Jurkat, Clone E6-1 (cell line): ENCODE results near the gene MAGEB10. TPM values are rescaled to one million over a fixed set of nuclear protein-coding genes. Genes with fewer than 3 reads are reported as not detected.
"Not testable (repeated sequence)": the region's sequence is repeated elsewhere in the genome, so short reads cannot be mapped to it uniquely, and the experiment has no call there.

Experiments
- DNase-seq: peaks from one replicate; pipeline ENCODE4 v3.0.0-alpha.2; 2011; ENCODE audit warnings: low read depth, low spot score
- H3K4me3 ChIP-seq: 2 replicates; pipeline ENCODE4 v1.5.1; 2011; ENCODE audit warnings: mild to moderate bottlenecking, low read length, control low read depth, moderate library complexity
- polyA plus RNA-seq: library from polyadenylated mRNA; unstranded; fragments of >200 nt; gene quantifications from one replicate; pipeline ENCODE4 v1.2.1, GENCODE V29; 2012; ENCODE audit warnings: missing spikeins; ENCODE audit not compliant: insufficient read length, insufficient read depth

The MAGEB10 gene, protein sequence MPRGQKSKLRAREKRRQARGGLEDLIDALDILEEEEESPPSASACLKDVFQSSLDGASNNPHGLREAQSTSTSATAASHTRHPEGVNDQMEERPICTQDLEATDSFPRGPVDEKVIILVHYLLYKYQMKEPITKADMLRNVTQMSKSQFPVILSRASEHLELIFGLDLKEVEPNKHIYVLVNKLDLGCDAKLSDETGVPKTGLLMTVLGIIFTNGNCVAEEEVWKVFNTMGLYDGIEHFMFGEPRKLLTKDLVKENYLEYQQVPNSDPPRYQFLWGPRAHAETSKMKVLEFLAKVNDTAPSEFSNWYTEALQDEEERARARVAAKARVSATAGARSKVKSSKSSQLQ
- polyA plus RNA-seq = not detected

GRCh38 chrX:27807690-27808089 is at the start of gene MAGEB10:
MAGEB10 (plus strand) TSS chrX:27807990; CDS start chrX:27821307, 13,317 bp downstream.
- DNase-seq = no peak
- no peak within 1 kb of the TSS for H3K4me3 ChIP-seq

DNA sequence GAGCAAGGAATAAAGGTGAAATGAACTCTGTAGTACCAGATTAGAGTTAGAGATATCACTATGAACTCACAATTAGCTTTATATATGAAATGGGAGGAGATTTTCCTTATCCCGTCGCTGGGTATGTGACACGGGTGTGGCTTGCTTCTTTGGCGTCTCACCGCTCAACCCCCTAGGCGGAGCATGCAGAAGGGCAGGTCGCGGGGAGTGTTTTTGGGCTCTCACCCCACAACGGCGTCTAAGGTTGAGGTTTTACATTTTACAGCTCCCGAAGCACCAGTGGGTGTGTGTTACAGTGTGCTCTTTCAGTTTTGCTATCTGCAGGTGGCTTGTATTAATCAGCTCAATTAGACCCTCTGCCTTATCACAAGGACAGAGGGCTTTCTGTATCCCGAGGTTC is 42.1 kb upstream of the MAGEB10 start:
- DNase-seq = no peak
- H3K4me3 ChIP-seq = no peak overlapping the region

GRCh38 chrX:27767387-27767786 is 40.4 kb upstream of the MAGEB10 start:
- no peak overlapping the region for H3K4me3 ChIP-seq
- DNase-seq = no peak

DNA sequence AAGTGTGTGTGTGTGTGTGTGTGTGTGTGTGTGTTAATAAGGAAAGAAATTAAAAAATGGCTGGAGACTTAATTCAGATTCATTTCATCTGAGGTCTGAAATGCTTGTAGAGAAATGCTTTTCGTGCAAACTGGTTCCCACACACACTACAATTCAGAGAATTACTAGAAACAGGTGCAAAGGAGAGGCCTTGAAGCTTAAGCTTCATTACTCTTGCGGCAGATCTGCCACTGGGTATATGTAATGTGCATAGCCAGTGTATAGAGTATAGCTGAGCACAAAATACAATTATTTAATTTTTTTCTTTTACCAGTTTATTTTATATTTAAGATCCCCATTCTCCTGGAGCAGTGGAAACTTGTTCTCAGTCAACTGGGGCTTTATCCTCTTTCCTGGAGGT is 31.8 kb upstream of the MAGEB10 start:
- no peak for DNase-seq
- H3K4me3 ChIP-seq = no peak overlapping the region

- no peak overlapping the region for H3K4me3 ChIP-seq
Observed at GRCh38 chrX:27796640-27797257, 11.0 kb upstream of the MAGEB10 start.

DNA sequence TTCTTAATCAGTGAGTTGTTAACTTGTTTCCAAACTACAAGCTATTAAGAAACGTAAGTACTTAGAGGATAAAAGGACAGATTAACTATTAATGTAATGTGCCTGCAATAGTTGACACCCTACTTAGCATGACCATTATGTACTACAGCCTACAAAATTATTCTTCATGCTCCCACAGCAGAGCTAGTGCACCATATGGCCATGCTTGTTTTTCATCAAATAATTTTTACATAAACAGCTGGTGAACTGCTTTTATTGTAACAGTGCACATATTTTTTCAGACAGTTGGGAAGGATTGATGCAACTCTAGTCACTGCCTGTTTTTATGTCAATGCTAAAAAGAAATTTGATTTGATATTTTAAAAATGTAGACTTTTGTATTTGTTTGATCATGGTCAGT is 10.2 kb upstream of the MAGEB10 start:
- H3K4me3 ChIP-seq = no peak overlapping the region
- no peak for DNase-seq

More at GRCh38 chrX:27796640-27797257, 11.0 kb upstream of the MAGEB10 start:
- DNase-seq = no peak

DNA sequence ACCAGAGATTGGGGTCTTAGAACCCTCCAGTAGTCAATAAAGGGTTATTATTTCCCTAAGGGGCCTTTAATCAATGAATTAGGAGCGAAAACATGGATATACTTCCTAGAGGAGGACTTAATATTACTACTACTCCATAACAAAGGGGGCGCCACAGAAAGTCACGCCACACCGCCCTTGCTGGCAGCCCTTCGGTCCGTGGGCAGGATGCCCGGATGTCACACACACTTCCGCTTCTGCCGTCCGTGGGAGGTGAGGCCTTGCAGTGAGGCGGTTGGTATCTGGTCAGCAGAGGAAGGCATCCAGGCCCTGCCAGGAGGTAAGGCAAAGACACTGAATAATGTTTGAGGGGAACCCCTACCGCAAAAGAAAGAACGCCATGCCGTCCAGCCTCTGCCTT is 436 bp downstream of the MAGEB10 start:
- no peak for DNase-seq
- H3K4me3 ChIP-seq = no peak overlapping the region

- DNase-seq, H3K4me3 ChIP-seq: not testable (repeated sequence)
Observed at GRCh38 chrX:27808991-27809859, 1.4 kb downstream of the MAGEB10 start.

DNA sequence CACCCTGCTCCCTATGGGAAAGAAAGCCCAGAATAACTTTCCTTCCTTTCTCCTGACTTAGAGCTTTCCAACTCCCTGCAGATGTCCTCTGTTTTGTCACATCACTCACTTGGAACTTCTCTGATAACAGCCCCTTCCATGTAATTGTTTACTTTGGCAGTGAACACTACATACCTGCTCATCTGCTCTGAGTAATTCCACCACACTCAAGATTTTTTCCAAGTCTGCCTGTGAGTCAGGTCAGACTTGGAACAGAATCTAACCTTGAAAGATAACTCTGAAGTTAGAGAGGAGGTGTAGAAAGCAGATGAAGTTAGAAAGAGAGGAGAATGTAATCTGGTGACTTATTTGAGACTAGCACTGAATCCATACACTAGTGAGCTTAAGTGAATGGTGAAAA is 7.4 kb downstream of the MAGEB10 start:
- H3K4me3 ChIP-seq = no peak overlapping the region
- no peak for DNase-seq

DNA sequence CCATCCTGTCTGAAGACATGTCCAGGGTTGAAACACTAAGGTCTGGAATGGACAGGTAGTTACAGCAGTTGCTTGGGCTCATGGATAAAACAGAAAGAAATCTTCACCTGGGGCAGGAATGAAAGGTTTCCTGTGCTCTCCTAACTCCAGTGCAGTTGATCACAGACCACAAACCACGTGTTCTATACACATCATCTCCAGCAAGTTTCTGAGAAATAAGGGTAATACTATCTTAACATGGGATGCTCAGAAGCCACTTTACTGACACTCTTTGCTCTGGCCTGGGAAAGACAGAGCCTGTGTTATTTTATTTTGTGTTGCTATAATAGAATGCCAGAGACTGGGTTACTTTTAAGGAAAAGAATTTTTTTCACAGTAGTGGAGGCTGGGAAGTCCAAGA is 16.0 kb downstream of the MAGEB10 start:
- DNase-seq = no peak
- H3K4me3 ChIP-seq = no peak overlapping the region

DNA sequence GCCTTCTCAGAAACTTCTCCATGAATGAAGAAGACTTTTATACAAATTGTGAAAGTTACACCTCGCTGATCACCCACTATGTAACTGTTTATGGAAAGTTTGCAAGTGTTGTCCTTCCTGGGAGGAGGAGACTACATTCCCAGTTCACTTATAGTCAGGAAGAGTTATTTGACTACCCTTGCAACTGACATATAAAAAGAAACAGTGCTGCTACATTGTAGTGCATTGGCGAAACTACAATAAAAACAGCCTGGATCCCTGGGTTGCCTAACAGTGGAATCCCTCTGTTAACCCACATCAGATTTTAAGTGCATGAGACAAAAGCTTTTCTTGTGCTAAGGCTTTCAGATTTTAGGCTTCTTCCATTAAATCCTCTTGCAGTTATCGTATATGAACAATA is 30.4 kb downstream of the MAGEB10 start:
- no peak overlapping the region for H3K4me3 ChIP-seq
- no peak for DNase-seq

GRCh38 chrX:27840881-27841280 is 33.1 kb downstream of the MAGEB10 start:
- H3K4me3 ChIP-seq = no peak overlapping the region
- no peak for DNase-seq

DNA sequence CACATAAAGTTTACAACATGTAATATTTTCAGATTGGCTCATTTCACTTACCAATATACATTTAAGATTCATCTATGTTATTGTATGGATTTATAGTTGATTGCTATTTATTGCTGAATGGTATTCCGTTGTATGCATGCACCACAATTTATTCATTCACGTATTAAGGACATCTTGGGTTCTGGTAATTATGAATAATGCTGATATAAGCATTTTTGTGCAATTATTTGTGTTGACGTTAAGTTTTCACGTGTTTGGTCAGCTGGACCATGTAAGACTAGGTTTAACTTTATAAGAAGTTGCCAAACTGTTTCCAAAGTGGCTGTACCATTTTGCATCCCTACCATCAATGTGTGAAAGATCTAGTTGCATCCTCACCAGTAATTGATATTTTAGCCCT is 35.1 kb downstream of the MAGEB10 start:
- H3K4me3 ChIP-seq = no peak overlapping the region
- no peak for DNase-seq

GRCh38 chrX:27860337-27860736 is 52.5 kb downstream of the MAGEB10 start:
- no peak overlapping the region for H3K4me3 ChIP-seq
- DNase-seq = no peak

GRCh38 chrX:27863809-27864208 is 56.0 kb downstream of the MAGEB10 start:
- DNase-seq = no peak
- H3K4me3 ChIP-seq = no peak overlapping the region
